Measurements from ENCODE around the gene MXD1. TPM values are rescaled to one million over a fixed set of nuclear protein-coding genes. Genes with fewer than 3 reads are reported as not detected.

Gene MXD1
- polyA plus RNA-seq, 1 of the 3 experiments (the other 2 are of a cell fraction) = 2.3 TPM

GRCh38 chr2:69952336-69953115 is 37.6 kb downstream of the MXD1 start:
- H3K9me2 ChIP-seq = no peaks in the 10 kb centered on the region
- H4K20me1 ChIP-seq (ENCODE audit: insufficient read depth) = no peaks in the 10 kb centered on the region
- WGBS (ENCODE audit: low lambda C conversion rate) = 78% methylated on average over 6 of the region's 6 CpGs
- no peak for DNase-seq
- no peak for TF ChIP-seq SMC3 (IDR thresholded peaks at IDR 0.05; ENCODE audit: low read depth, low read length)
- TF ChIP-seq, protein P1, sequence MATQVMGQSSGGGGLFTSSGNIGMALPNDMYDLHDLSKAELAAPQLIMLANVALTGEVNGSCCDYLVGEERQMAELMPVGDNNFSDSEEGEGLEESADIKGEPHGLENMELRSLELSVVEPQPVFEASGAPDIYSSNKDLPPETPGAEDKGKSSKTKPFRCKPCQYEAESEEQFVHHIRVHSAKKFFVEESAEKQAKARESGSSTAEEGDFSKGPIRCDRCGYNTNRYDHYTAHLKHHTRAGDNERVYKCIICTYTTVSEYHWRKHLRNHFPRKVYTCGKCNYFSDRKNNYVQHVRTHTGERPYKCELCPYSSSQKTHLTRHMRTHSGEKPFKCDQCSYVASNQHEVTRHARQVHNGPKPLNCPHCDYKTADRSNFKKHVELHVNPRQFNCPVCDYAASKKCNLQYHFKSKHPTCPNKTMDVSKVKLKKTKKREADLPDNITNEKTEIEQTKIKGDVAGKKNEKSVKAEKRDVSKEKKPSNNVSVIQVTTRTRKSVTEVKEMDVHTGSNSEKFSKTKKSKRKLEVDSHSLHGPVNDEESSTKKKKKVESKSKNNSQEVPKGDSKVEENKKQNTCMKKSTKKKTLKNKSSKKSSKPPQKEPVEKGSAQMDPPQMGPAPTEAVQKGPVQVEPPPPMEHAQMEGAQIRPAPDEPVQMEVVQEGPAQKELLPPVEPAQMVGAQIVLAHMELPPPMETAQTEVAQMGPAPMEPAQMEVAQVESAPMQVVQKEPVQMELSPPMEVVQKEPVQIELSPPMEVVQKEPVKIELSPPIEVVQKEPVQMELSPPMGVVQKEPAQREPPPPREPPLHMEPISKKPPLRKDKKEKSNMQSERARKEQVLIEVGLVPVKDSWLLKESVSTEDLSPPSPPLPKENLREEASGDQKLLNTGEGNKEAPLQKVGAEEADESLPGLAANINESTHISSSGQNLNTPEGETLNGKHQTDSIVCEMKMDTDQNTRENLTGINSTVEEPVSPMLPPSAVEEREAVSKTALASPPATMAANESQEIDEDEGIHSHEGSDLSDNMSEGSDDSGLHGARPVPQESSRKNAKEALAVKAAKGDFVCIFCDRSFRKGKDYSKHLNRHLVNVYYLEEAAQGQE (IDR thresholded peaks at IDR 0.05; ENCODE audit: low read depth, low read length) = no peak
- no peak for TF ChIP-seq SIN3A (IDR thresholded peaks at IDR 0.05; ENCODE audit: borderline replicate concordance, low read depth, low read length)
- no peak for TF ChIP-seq USF2 (IDR thresholded peaks at IDR 0.05; ENCODE audit: borderline replicate concordance, low read depth, low read length)
- no peak for TF ChIP-seq TEAD4 (IDR thresholded peaks at IDR 0.05; ENCODE audit: borderline replicate concordance, insufficient read depth)
- TF ChIP-seq, protein P2, sequence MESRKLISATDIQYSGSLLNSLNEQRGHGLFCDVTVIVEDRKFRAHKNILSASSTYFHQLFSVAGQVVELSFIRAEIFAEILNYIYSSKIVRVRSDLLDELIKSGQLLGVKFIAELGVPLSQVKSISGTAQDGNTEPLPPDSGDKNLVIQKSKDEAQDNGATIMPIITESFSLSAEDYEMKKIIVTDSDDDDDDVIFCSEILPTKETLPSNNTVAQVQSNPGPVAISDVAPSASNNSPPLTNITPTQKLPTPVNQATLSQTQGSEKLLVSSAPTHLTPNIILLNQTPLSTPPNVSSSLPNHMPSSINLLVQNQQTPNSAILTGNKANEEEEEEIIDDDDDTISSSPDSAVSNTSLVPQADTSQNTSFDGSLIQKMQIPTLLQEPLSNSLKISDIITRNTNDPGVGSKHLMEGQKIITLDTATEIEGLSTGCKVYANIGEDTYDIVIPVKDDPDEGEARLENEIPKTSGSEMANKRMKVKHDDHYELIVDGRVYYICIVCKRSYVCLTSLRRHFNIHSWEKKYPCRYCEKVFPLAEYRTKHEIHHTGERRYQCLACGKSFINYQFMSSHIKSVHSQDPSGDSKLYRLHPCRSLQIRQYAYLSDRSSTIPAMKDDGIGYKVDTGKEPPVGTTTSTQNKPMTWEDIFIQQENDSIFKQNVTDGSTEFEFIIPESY (IDR thresholded peaks at IDR 0.05; ENCODE audit: borderline replicate concordance, low read depth) = no peak
- no peak for TF ChIP-seq EP300 (IDR thresholded peaks at IDR 0.05; ENCODE audit: borderline replicate concordance in 1 of 2, low read depth in 1 of 2, low read length in 1 of 2)
- no peak for TF ChIP-seq TAF1 (IDR thresholded peaks at IDR 0.05; ENCODE audit: borderline replicate concordance, low read depth, low read length)
- no peak for TF ChIP-seq FOXJ3 (CRISPR knock-in tag; IDR thresholded peaks at IDR 0.05)
- TF ChIP-seq NFIC (IDR thresholded peaks at IDR 0.05; ENCODE audit: borderline replicate concordance) = no peak
- TF ChIP-seq MEF2A (IDR thresholded peaks at IDR 0.05; ENCODE audit: borderline replicate concordance, low read depth) = no peak
- no peak for TF ChIP-seq NRF1 (IDR thresholded peaks at IDR 0.05; ENCODE audit: low read depth, low read length)
- no peak for TF ChIP-seq IRF3 (IDR thresholded peaks at IDR 0.05; ENCODE audit: low read depth, low read length)
- no peak for TF ChIP-seq FOXM1 (IDR thresholded peaks at IDR 0.05; ENCODE audit: low read depth)
- TF ChIP-seq MXI1 (IDR thresholded peaks at IDR 0.05; ENCODE audit: low read depth, low read length) = no peak
- no peak for TF ChIP-seq RFX5 (IDR thresholded peaks at IDR 0.05; ENCODE audit: low read length)
- no peak for TF ChIP-seq RXRA (IDR thresholded peaks at IDR 0.05; ENCODE audit: borderline replicate concordance, low read depth)
- no peak for TF ChIP-seq GABPA (IDR thresholded peaks at IDR 0.05; ENCODE audit: low read depth)
- no peaks in the 10 kb centered on the region for H3K9me3 ChIP-seq
- no peaks in the 10 kb centered on the region for H3K4me1 ChIP-seq (ENCODE audit: control insufficient read depth in 1 of 2, insufficient read depth in 2 of 2, low read depth in 1 of 2, low read length in 1 of 2)
- ChIA-PET POLR2A (no interaction called here), CTCF (interaction anchor here (0.8 kb wide), 1 partner anchor 11 kb away, joined by 3 read pairs; no protein-coding TSS in a partner anchor)
- peaks cover 12% of the 10 kb centered on the region; the same call in 1 of the 2 replicates for H3K27me3 ChIP-seq (ENCODE audit: insufficient read depth)
- no peak overlapping the region for H3K9ac ChIP-seq
- no peak overlapping the region for H2AFZ ChIP-seq (ENCODE audit: low read depth)
- no peaks in the 10 kb centered on the region for H3K79me2 ChIP-seq (ENCODE audit: insufficient read depth)
- no peak overlapping the region for H3K27ac ChIP-seq (ENCODE audit: low read depth in 2 of 2, low read length in 1 of 2)
- H3K4me3 ChIP-seq (ENCODE audit: low read depth in 2 of 2, low read length in 1 of 2) = no peak overlapping the region
- no peak overlapping the region for H3K4me2 ChIP-seq
- no peaks in the 10 kb centered on the region for H3K36me3 ChIP-seq (replicated peaks in 1 of 2; ENCODE audit: control insufficient read depth in 1 of 2, insufficient read depth in 2 of 2, low read length in 1 of 2)
- H3F3A ChIP-seq (replicated peaks; ENCODE audit: insufficient read depth) = no peaks in the 10 kb centered on the region
